CD14-positive monocyte (primary cell): Measurements from ENCODE around the gene DIMT1. TPM values are rescaled to one million over a fixed set of nuclear protein-coding genes. Genes with fewer than 3 reads are reported as not detected.

Experiments
- DNase-seq, 3 donors: peaks; one replicate each; pipeline ENCODE4 v3.0.0-alpha.2; 2011 to 2022
- H2AFZ ChIP-seq: 2 replicates; pipeline ENCODE4 v1.6.0; 2012; ENCODE audit warnings: mild to moderate bottlenecking, low read depth, low read length, inconsistent platforms; ENCODE audit not compliant: insufficient read depth, poor library complexity, severe bottlenecking
- H3K27ac ChIP-seq, 2 donors: 1 replicate in 1 of 2; 2 replicates in 1 of 2; pipeline ENCODE4 v1.5.1; 2012 to 2013; ENCODE audit warnings: low read length in 2 of 2, control low read depth in 1 of 2, inconsistent platforms in 1 of 2, low read depth in 1 of 2, mild to moderate bottlenecking in 1 of 2
- H3K27me3 ChIP-seq, 2 donors: one replicate each; pipeline versions ENCODE4 v1.6.0 to v1.6.1; 2011 to 2013; ENCODE audit warnings: low read length in 2 of 2; ENCODE audit not compliant: control insufficient read depth in 2 of 2, insufficient read depth in 2 of 2
- H3K36me3 ChIP-seq, 2 donors: replicated peaks in 1 of 2; 1 replicate in 1 of 2; 2 replicates in 1 of 2; pipeline versions ENCODE4 v1.5.1 to v1.6.1; 2012 to 2013; ENCODE audit warnings: low read length in 2 of 2, control low read depth in 1 of 2, inconsistent platforms in 1 of 2, mild to moderate bottlenecking in 1 of 2; ENCODE audit not compliant: insufficient read depth in 2 of 2, control insufficient read depth in 1 of 2
- H3K4me1 ChIP-seq, 2 donors: 1 replicate in 1 of 2; 2 replicates in 1 of 2; pipeline versions ENCODE4 v1.5.1 to v1.6.1; 2012 to 2013; ENCODE audit warnings: low read length in 2 of 2, control low read depth in 1 of 2, inconsistent platforms in 1 of 2, mild to moderate bottlenecking in 1 of 2, moderate library complexity in 1 of 2; ENCODE audit not compliant: insufficient read depth in 2 of 2, control insufficient read depth in 1 of 2
- H3K4me2 ChIP-seq: replicated peaks from 2 replicates; pipeline ENCODE3; 2012; ENCODE audit warnings: low read length, moderate library complexity, mild to moderate bottlenecking; ENCODE audit not compliant: poor library complexity, severe bottlenecking; ENCODE audit errors: extremely low read depth
- H3K4me3 ChIP-seq, 3 experiments: fragments of 200-600 bp in 1 of 3; sonication (generic) in 1 of 3; replicated peaks in 1 of 3; 1 replicate in 2 of 3; 2 replicates in 1 of 3; pipeline ENCODE4 v1.5.1; 2011 to 2013; ENCODE audit warnings: low read length in 3 of 3, mild to moderate bottlenecking in 3 of 3, control low read depth in 2 of 3, low read depth in 2 of 3, inconsistent platforms in 1 of 3, moderate library complexity in 1 of 3
- H3K79me2 ChIP-seq: 2 replicates; pipeline ENCODE4 v1.6.0; 2012; ENCODE audit warnings: mild to moderate bottlenecking, control low read depth, inconsistent platforms, low read length, moderate library complexity; ENCODE audit not compliant: insufficient read depth
- H3K9ac ChIP-seq: 2 replicates; pipeline ENCODE4 v1.6.0; 2017; ENCODE audit warnings: low read length, mild to moderate bottlenecking; ENCODE audit not compliant: insufficient read depth, poor library complexity, severe bottlenecking
- H3K9me3 ChIP-seq, 2 donors: replicated peaks in 1 of 2; 1 replicate in 1 of 2; 2 replicates in 1 of 2; pipeline versions ENCODE4 v1.5.1 to v1.6.1; 2012 to 2013; ENCODE audit warnings: low read length in 2 of 2, control low read depth in 1 of 2; ENCODE audit not compliant: control insufficient read depth in 1 of 2, insufficient read depth in 1 of 2
- H4K20me1 ChIP-seq: 2 replicates; pipeline ENCODE4 v1.6.0; 2012; ENCODE audit warnings: mild to moderate bottlenecking, low read length, control low read depth, moderate library complexity; ENCODE audit not compliant: insufficient read depth
- H3K27ac Mint-ChIP-seq, 7 donors: one replicate each; pipeline ENCODE4 v1.8.0; 2020; ENCODE audit warnings: mild to moderate bottlenecking in 7 of 7, mixed read lengths in 7 of 7, moderate library complexity in 6 of 7, inconsistent platforms in 2 of 7
- H3K27me3 Mint-ChIP-seq, 3 donors: one replicate each; pipeline ENCODE4 v1.8.0; 2021 to 2022; ENCODE audit warnings: low read depth in 3 of 3, mild to moderate bottlenecking in 3 of 3, mixed read lengths in 3 of 3, moderate library complexity in 3 of 3, inconsistent platforms in 1 of 3
- H3K36me3 Mint-ChIP-seq, 2 donors: one replicate each; pipeline ENCODE4 v1.8.0; 2020; ENCODE audit warnings: mixed read lengths in 2 of 2, inconsistent platforms in 1 of 2, mild to moderate bottlenecking in 1 of 2
- H3K4me1 Mint-ChIP-seq: one replicate; pipeline ENCODE4 v1.8.0; 2020; ENCODE audit warnings: mild to moderate bottlenecking, mixed read lengths
- H3K4me3 Mint-ChIP-seq, 2 donors: one replicate each; pipeline ENCODE4 v1.8.0; 2020; ENCODE audit warnings: mild to moderate bottlenecking in 2 of 2, mixed read lengths in 2 of 2, moderate library complexity in 1 of 2
- H3K9me3 Mint-ChIP-seq, 7 donors: one replicate each; pipeline ENCODE4 v1.8.0; 2020 to 2022; ENCODE audit warnings: mixed read lengths in 7 of 7, mild to moderate bottlenecking in 6 of 7, moderate library complexity in 6 of 7, inconsistent platforms in 2 of 7
- CTCF ChIP-seq: fragments of 200-600 bp; IDR thresholded peaks from one replicate; pipeline ENCODE4 v1.8.0; 2022; ENCODE audit warnings: antibody characterized with exemption, mild to moderate bottlenecking
- WGBS: methylation state at CpG from one replicate; pipeline ENCODE4 v1.1.5; 2013; ENCODE audit warnings: missing lambda C conversion rate; ENCODE audit not compliant: insufficient coverage; 5-methylcytosine and 5-hydroxymethylcytosine counted together
- intact Hi-C, 2 donors: fragments of 100-400 bp; cut with micrococcal nuclease; formaldehyde crosslinking; loops; one replicate each; pipeline versions ENCODE4 v1.15.0 to v1.15.1; 2023
- polyA plus RNA-seq, 3 donors: library from polyadenylated mRNA; depleted of rRNA in 1 of 3; unstranded in 2 of 3; stranded (reverse) in 1 of 3; fragments of 300-500 nt in 2 of 3; fragments of >200 nt in 1 of 3; fragmentation: Illumina TruSeq in 2 of 3; gene quantifications; 1 replicate in 2 of 3; 2 replicates in 1 of 3; pipeline ENCODE4 v1.2.3, GENCODE V29; 2012 to 2021

The DIMT1 gene
- polyA plus RNA-seq, 3 donors: 10.1 to 27.6 (median 25.1) TPM

DNA sequence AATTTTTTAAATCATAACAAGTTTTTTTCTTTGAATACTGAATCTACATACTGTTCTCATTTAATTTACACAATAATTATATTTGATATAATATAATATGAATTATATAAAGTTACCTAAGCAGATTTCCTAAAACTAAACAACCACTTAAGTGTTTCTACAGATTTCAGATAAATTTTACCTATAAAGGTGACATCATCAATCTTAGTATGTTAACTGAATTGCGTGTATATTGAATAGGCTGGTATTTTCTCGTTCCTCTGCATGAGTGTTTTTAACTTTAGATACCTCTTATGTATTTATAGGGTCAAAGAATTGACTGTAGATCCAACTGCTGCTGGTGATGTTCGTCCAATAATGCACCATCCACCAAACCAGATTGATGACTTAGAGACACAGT is 30.3 kb downstream of the DIMT1 start:
- intact Hi-C loops: no loop called here
- no peaks in the 10 kb centered on the region for H3K4me1 ChIP-seq
- H3K9ac ChIP-seq: no peak overlapping the region
- H2AFZ ChIP-seq: no peak overlapping the region
- H4K20me1 ChIP-seq: no peaks in the 10 kb centered on the region
- Mint-ChIP-seq H3K4me1 (no peaks in the 10 kb centered on the region), H3K27me3 (no peaks in the 10 kb centered on the region), H3K9me3 (no peaks in the 10 kb centered on the region), H3K27ac (no peak overlapping the region), H3K36me3 (peaks cover 44 to 49% of the 10 kb centered on the region in 2 donors), H3K4me3 (no peak overlapping the region)
- H3K4me2 ChIP-seq: no peak overlapping the region
- no peaks in the 10 kb centered on the region for H3K79me2 ChIP-seq
- no peak overlapping the region for H3K4me3 ChIP-seq
- WGBS: no CpG with 5 or more reads among the region's 3 CpGs
- H3K27me3 ChIP-seq: no peaks in the 10 kb centered on the region
- H3K9me3 ChIP-seq: no peaks in the 10 kb centered on the region
- no peak overlapping the region for H3K27ac ChIP-seq
- TF ChIP-seq CTCF: no peak
- peaks cover 58 to 59% of the 10 kb centered on the region in 2 donors for H3K36me3 ChIP-seq
- no peak for DNase-seq

- Histone ChIP-seq H3K4me3 (no peak overlapping the region), H3K9ac (no peak overlapping the region), H3K27me3 (no peaks in the 10 kb centered on the region), H3K79me2 (no peaks in the 10 kb centered on the region), H3K36me3 (peaks cover 50 to 57% of the 10 kb centered on the region in 2 donors), H2AFZ (no peak overlapping the region), H3K9me3 (no peaks in the 10 kb centered on the region), H4K20me1 (no peaks in the 10 kb centered on the region), H3K27ac (no peak overlapping the region), H3K4me1 (no peaks in the 10 kb centered on the region), H3K4me2 (no peak overlapping the region)
- TF ChIP-seq CTCF: no peak
- H3K9me3 Mint-ChIP-seq: no peaks in the 10 kb centered on the region
- no peak overlapping the region for H3K4me3 Mint-ChIP-seq
- H3K4me1 Mint-ChIP-seq: no peaks in the 10 kb centered on the region
- DNase-seq: no peak
- 100% methylated on average over 2 of the region's 3 CpGs for WGBS
- H3K27me3 Mint-ChIP-seq: no peaks in the 10 kb centered on the region
- peaks cover 37 to 41% of the 10 kb centered on the region in 2 donors for H3K36me3 Mint-ChIP-seq
- no peak overlapping the region for H3K27ac Mint-ChIP-seq
- intact Hi-C loops: no loop called here
Measured at GRCh38 chr5:62372600-62372999, 31.1 kb downstream of the DIMT1 start.
